HepG2 (cell line): ENCODE data around the gene CHMP1B. TPM values are rescaled to one million over a fixed set of nuclear protein-coding genes. Genes with fewer than 3 reads are reported as not detected.

Experiments used
- AKAP8 ChIP-seq: sonication (generic); formaldehyde crosslinking; IDR thresholded peaks from 2 replicates; pipeline ENCODE4 v1.5.1; 2020; ENCODE audit warnings: mild to moderate bottlenecking, missing genetic modification reagents
- ARID2 ChIP-seq: sonication (generic); formaldehyde crosslinking; IDR thresholded peaks from 2 replicates; pipeline ENCODE4 v1.8.1; 2022; ENCODE audit warnings: mild to moderate bottlenecking, missing genetic modification reagents, borderline replicate concordance
- CC2D1A ChIP-seq: sonication (generic); formaldehyde crosslinking; IDR thresholded peaks from 2 replicates; pipeline ENCODE4 v1.8.1; 2023; ENCODE audit warnings: mild to moderate bottlenecking, missing genetic modification reagents
- CENPBD1 ChIP-seq: sonication (generic); formaldehyde crosslinking; IDR thresholded peaks from 2 replicates; pipeline ENCODE4 v1.8.0; 2022; ENCODE audit warnings: missing genetic modification reagents, low read depth, mild to moderate bottlenecking, borderline replicate concordance
- CHD4 ChIP-seq: fragments of 200-600 bp; sonication (generic); IDR thresholded peaks from 2 replicates; pipeline ENCODE4 v1.7.0; 2017; ENCODE audit warnings: mild to moderate bottlenecking, low read length, borderline replicate concordance
- ELF1 ChIP-seq: sonication (generic); formaldehyde crosslinking; IDR thresholded peaks from 2 replicates; pipeline ENCODE4 v1.4.0; 2020; ENCODE audit warnings: missing genetic modification reagents
- ERF ChIP-seq: IDR thresholded peaks from 2 replicates; pipeline ENCODE4 v1.6.1; 2018; ENCODE audit warnings: missing biosample characterization, missing genetic modification reagents
- HOMEZ ChIP-seq: IDR thresholded peaks from 2 replicates; pipeline ENCODE4 v1.6.1; 2016; ENCODE audit warnings: low read depth
- NFAT5 ChIP-seq: sonication (generic); formaldehyde crosslinking; IDR thresholded peaks from 2 replicates; pipeline ENCODE4 v1.4.0; 2020; ENCODE audit warnings: missing genetic modification reagents
- NFKB2 ChIP-seq: sonication (generic); formaldehyde crosslinking; IDR thresholded peaks from 2 replicates; pipeline ENCODE4 v1.4.0; 2020; ENCODE audit warnings: missing genetic modification reagents, borderline replicate concordance
- PATZ1 ChIP-seq: sonication (generic); formaldehyde crosslinking; IDR thresholded peaks from 2 replicates; pipeline ENCODE4 v1.4.0; 2020; ENCODE audit warnings: missing genetic modification reagents
- RNF2 ChIP-seq: fragments of 450-650 bp; conservative IDR thresholded peaks from 2 replicates; pipeline ENCODE4 v1.6.1; 2016; ENCODE audit warnings: low read depth
- SCMH1 ChIP-seq: sonication (generic); formaldehyde crosslinking; IDR thresholded peaks from 2 replicates; pipeline ENCODE4 v1.9.0; 2021; ENCODE audit warnings: missing genetic modification reagents, mild to moderate bottlenecking, borderline replicate concordance
- TFDP1 ChIP-seq: IDR thresholded peaks from 2 replicates; pipeline ENCODE4 v1.6.1; 2016; ENCODE audit warnings: missing compliant biosample characterization, missing genetic modification reagents, borderline replicate concordance
- TGIF2 ChIP-seq: IDR thresholded peaks from 2 replicates; pipeline ENCODE4 v1.6.1; 2016; ENCODE audit warnings: control low read depth, missing compliant biosample characterization
- U2AF1 ChIP-seq: fragments of 200-400 bp; formaldehyde crosslinking; optimal IDR thresholded peaks from 2 replicates; pipeline ENCODE3; 2017; ENCODE audit warnings: mild to moderate bottlenecking, low read depth, low read length
- ZFP36 ChIP-seq: fragments of 150-350 bp; IDR thresholded peaks from 2 replicates; pipeline ENCODE4 v1.6.1; 2018; ENCODE audit warnings: borderline replicate concordance, low read length, low read depth; ENCODE audit not compliant: partially characterized antibody
- ZNF7 ChIP-seq: IDR thresholded peaks from 2 replicates; pipeline ENCODE4 v1.6.1; 2016; ENCODE audit warnings: missing biosample characterization, missing genetic modification reagents
- ZNF784 ChIP-seq: sonication (generic); formaldehyde crosslinking; IDR thresholded peaks from 2 replicates; pipeline ENCODE4 v1.5.1; 2020; ENCODE audit warnings: missing genetic modification reagents, mild to moderate bottlenecking, borderline replicate concordance
- polyA plus RNA-seq, 8 experiments: library from polyadenylated mRNA; depleted of rRNA in 3 of 8; stranded (reverse) in 7 of 8; unstranded in 1 of 8; fragments of >200 nt; fragmentation: Illumina TruSeq in 4 of 8; extraction: Trizol in 4 of 8; gene quantifications; 2 replicates each; pipeline versions ENCODE4 v1.2.1 to v1.2.3, GENCODE V29; 2011 to 2016; ENCODE audit warnings: low read depth in 4 of 8, missing spikeins in 1 of 8, mixed read lengths in 1 of 8; ENCODE audit not compliant: insufficient read depth in 1 of 8
- total RNA-seq, 5 experiments: library from RNA; depleted of rRNA; stranded (reverse); fragments of >200 nt; fragmentation: Illumina TruSeq; extraction: Trizol; gene quantifications; 2 replicates each; pipeline ENCODE4 v1.2.3, GENCODE V29; 2016; ENCODE audit warnings: low read depth in 1 of 5

Gene CHMP1B
- total and polyA plus RNA-seq, 2 of the 13 experiments (the other 11 are each of a cell fraction or from before 2014, with no cell fraction given): 18.8 to 20.2 TPM

- TF ChIP-seq HOMEZ: 0 out of 2 replicates have a peak, but pooled peaks have one; percentile 40
- TF ChIP-seq SCMH1: no peak
- TF ChIP-seq NFAT5 (CRISPR knock-in tag): no peak
- no peak for TF ChIP-seq ZNF7
- no peak for TF ChIP-seq ARID2 (CRISPR knock-in tag)
- no peak for TF ChIP-seq CENPBD1 (CRISPR knock-in tag)
- peak; percentile 64; the same call in 1 of the 2 replicates for TF ChIP-seq ERF (CRISPR knock-in tag)
- no peak for TF ChIP-seq NFKB2 (CRISPR knock-in tag)
- no peak for TF ChIP-seq CC2D1A (CRISPR knock-in tag)
- 0 out of 2 replicates have a peak, but pooled peaks have one; percentile 42 for TF ChIP-seq AKAP8 (CRISPR knock-in tag)
- peak; percentile 37 for TF ChIP-seq PATZ1
- no peak for TF ChIP-seq CHD4
- TF ChIP-seq ZNF784 (CRISPR knock-in tag): no peak
- no peak for TF ChIP-seq U2AF1
- peak; percentile 63; the same call in 1 of the 2 replicates for TF ChIP-seq TFDP1
- peak; percentile 75 for TF ChIP-seq TGIF2 (CRISPR knock-in tag)
- TF ChIP-seq RNF2: 0 out of 2 replicates have a peak, but pooled peaks have one; percentile 27
- peak; percentile 42; the same call in 1 of the 2 replicates for TF ChIP-seq ELF1 (CRISPR knock-in tag)
- TF ChIP-seq ZFP36: no peak
These were observed 10.7 kb upstream of the CHMP1B start (continued) for GRCh38 chr18:11840493-11840892.
